Pancreas (tissue), 10 donors: ENCODE measurements around the gene VAMP4. TPM values are rescaled to one million over a fixed set of nuclear protein-coding genes. Genes with fewer than 3 reads are reported as not detected.
"Not testable (repeated sequence)": the region's sequence is repeated elsewhere in the genome, so short reads cannot be mapped to it uniquely, and the experiment has no call there.

Experiments
- ATAC-seq, 4 donors: fragments of 200-7000 bp; cut with Tn5 transposase; one replicate each; pipeline versions ENCODE4 v1.8.0 to v1.9.1; 2020; ENCODE audit warnings: mild to moderate bottlenecking in 4 of 4, moderate library complexity in 4 of 4
- DNase-seq, 6 donors: peaks; one replicate each; pipeline ENCODE4 v3.0.0-alpha.2; 2020
- FAIRE-seq: peaks from 2 replicates; lab custom pipeline; 2012; peaks lifted over from hg19 to GRCh38; lab: Jason Lieb, UNC
- H3K27ac ChIP-seq, 4 donors: fragments of 200-600 bp; sonication (generic); 1 replicate in 3 of 4; 2 replicates in 1 of 4; pipeline versions ENCODE4 v1.5.0 to v1.8.0; 2020
- H3K27me3 ChIP-seq, 4 donors: fragments of 200-600 bp; one replicate each; pipeline ENCODE4 v1.8.0; 2021
- H3K36me3 ChIP-seq, 3 donors: fragments of 200-600 bp; sonication (generic) in 1 of 3; one replicate each; pipeline versions ENCODE4 v1.5.0 to v1.8.0; 2020 to 2021
- H3K4me1 ChIP-seq, 3 donors: fragments of 200-600 bp; one replicate each; pipeline ENCODE4 v1.8.0; 2021
- H3K4me3 ChIP-seq, 4 donors: fragments of 200-600 bp; sonication (generic) in 2 of 4; one replicate each; pipeline versions ENCODE4 v1.5.0 to v1.8.0; 2020 to 2021
- H3K9me3 ChIP-seq, 4 donors: fragments of 200-600 bp; one replicate each; pipeline ENCODE4 v1.8.0; 2021
- CTCF ChIP-seq, 4 donors: fragments of 200-600 bp; sonication (generic) in 3 of 4; IDR thresholded peaks; one replicate each; pipeline versions ENCODE4 v1.5.0 to v1.8.0; 2021; ENCODE audit warnings: antibody characterized with exemption in 4 of 4
- WGBS, 2 donors: extraction: QIAGEN DNeasy Blood & Tissue Kit; methylation state at CpG; one replicate each; pipeline ENCODE4 v1.1.7; 2013; 5-methylcytosine and 5-hydroxymethylcytosine counted together
- intact Hi-C, 3 donors: fragments of 100-400 bp; cut with DNase I; formaldehyde crosslinking; loops; one replicate each; pipeline versions ENCODE4 v1.11.1 to v1.14.2; 2022
- polyA plus RNA-seq, 2 donors: library from polyadenylated mRNA; stranded (reverse); fragments of 200-250 nt; gene quantifications; one replicate each; pipeline ENCODE4 v1.2.3, GENCODE V29; 2013
- total RNA-seq, 6 donors: library from RNA; stranded (reverse); fragmentation: NEBNext Ultra II Directional in 4 of 6; extraction: Animal tissue kit (Norgen Biotek cat#: 25700) in 4 of 6; gene quantifications; one replicate each; pipeline versions ENCODE4 v1.2.1 to v1.2.4, GENCODE V29; 2021 to 2023
- donor health status: healthy with polysubstance abuse.
- donor health status: DM: no; HTN: no; CAD: no; lungs with moderate emphysema.
- donor health status: DM: no; HTN: no; CAD: no.
- donor health status: control.
- donor health status: control.
- donor health status: Bipolar disorder and iron deficiency.
- donor health status: DM: yes; HTN: yes; CAD: no.
- donor health status: DM: no; HTN: no; CAD: no.
- donor health status: DM: no; HTN: no; CAD: no.
- donor health status: DM: yes; HTN: yes; CAD: no.

The VAMP4 gene
- total and polyA plus RNA-seq, 8 donors = 3.2 to 7.6 (median 6.2) TPM

- Histone ChIP-seq H3K27me3 (no peaks in the 10 kb centered on the region), H3K27ac (no peak overlapping the region), H3K4me3 (no peak overlapping the region), H3K36me3 (peaks cover 3 to 10% (median 6%) of the 10 kb centered on the region in 3 donors), H3K9me3 (no peaks in the 10 kb centered on the region), H3K4me1 (peaks cover 0 to 17% (median 11%) of the 10 kb centered on the region in 3 donors)
- ATAC-seq = no peak
- no peak for FAIRE-seq
- 97 to 100% methylated on average over 2 of the region's 2 CpGs for WGBS, 2 donors
- intact Hi-C loops = no loop called here
- no peak for DNase-seq
- no peak for TF ChIP-seq CTCF (IDR thresholded peaks at IDR 0.05)
These were observed 5.7 kb downstream of the VAMP4 start for GRCh38 chr1:171736196-171736595.

GRCh38 chr1:171730052-171730451 lies 11.8 kb downstream of the VAMP4 start:
- H3K36me3 ChIP-seq = peaks cover 0 to 3% (median 0%) of the 10 kb centered on the region in 3 donors
- H3K4me3 ChIP-seq = no peak overlapping the region
- ATAC-seq (no peak), DNase-seq (no peak), FAIRE-seq (no peak)
- H3K27me3 ChIP-seq = no peaks in the 10 kb centered on the region
- no peaks in the 10 kb centered on the region for H3K4me1 ChIP-seq
- intact Hi-C loops = no loop called here
- no peaks in the 10 kb centered on the region for H3K9me3 ChIP-seq
- no peak for TF ChIP-seq CTCF (IDR thresholded peaks at IDR 0.05)
- no peak overlapping the region for H3K27ac ChIP-seq

- Histone ChIP-seq H3K4me1 (no peaks in the 10 kb centered on the region), H3K4me3 (no peak overlapping the region), H3K9me3 (no peaks in the 10 kb centered on the region), H3K27ac (no peak overlapping the region), H3K36me3 (no peaks in the 10 kb centered on the region), H3K27me3 (no peaks in the 10 kb centered on the region)
- no peak for DNase-seq
- no peak for TF ChIP-seq CTCF (IDR thresholded peaks at IDR 0.05)
- intact Hi-C loops = no loop called here
- WGBS, 2 donors = 72 to 75% methylated on average over 3 of the region's 3 CpGs
- peak in 2 of 4 donors; percentile 70 to 84 for ATAC-seq
- no peak for FAIRE-seq
These were observed 14.1 kb downstream of the VAMP4 start for GRCh38 chr1:171727778-171728177.

GRCh38 chr1:171723180-171723579 lies 18.7 kb downstream of the VAMP4 start:
- H3K4me3 ChIP-seq, FAIRE-seq, H3K27me3 ChIP-seq, H3K4me1 ChIP-seq, H3K36me3 ChIP-seq, H3K27ac ChIP-seq, intact Hi-C loops, DNase-seq, H3K9me3 ChIP-seq, ATAC-seq: not testable (repeated sequence)
- 96 to 100% methylated on average over 4 of the region's 4 CpGs for WGBS, 2 donors

- DNase-seq (no peak), FAIRE-seq (no peak)
These were observed 23.0 kb downstream of the VAMP4 start for GRCh38 chr1:171718848-171719247.

More at GRCh38 chr1:171718848-171719247, 23.0 kb downstream of the VAMP4 start:
- Histone ChIP-seq H3K27ac (no peak overlapping the region), H3K4me3 (no peak overlapping the region), H3K27me3 (no peaks in the 10 kb centered on the region), H3K4me1 (no peaks in the 10 kb centered on the region), H3K36me3 (no peaks in the 10 kb centered on the region), H3K9me3 (no peaks in the 10 kb centered on the region)
- WGBS, 2 donors = 79 to 88% methylated on average over 1 of the region's 1 CpG
- TF ChIP-seq CTCF (IDR thresholded peaks at IDR 0.05) = no peak
- intact Hi-C loops = no loop called here
- no peak for ATAC-seq
